ENCODE results near the gene STOM. TPM values are rescaled to one million over a fixed set of nuclear protein-coding genes. Genes with fewer than 3 reads are reported as not detected.
A peak's percentile ranks its signal among the peaks of the same experiment; 100 is the strongest.

The STOM gene
- total RNA-seq, 5 donors from 2014 or later (not counting 1 experiment from before 2014, with no cell fraction given) = 24.2 to 73.9 (median 57.8) TPM

- ChIA-PET POLR2A (no interaction called here), CTCF (interaction anchor here in 1 of 2 donors (1.0 to 1.4 kb wide), 2 partner anchors 53 to 301 kb away, joined by 3 to 9 read pairs; no protein-coding TSS in a partner anchor)
- Histone ChIP-seq H3K36me3 (ENCODE audit: control insufficient read depth in 2 of 2, extremely low read depth in 1 of 2, insufficient read depth in 1 of 2, low read length in 1 of 2) (no peaks in the 10 kb centered on the region), H3K27ac (ENCODE audit: low read length) (no peak overlapping the region), H3K4me3 (ENCODE audit: control insufficient read depth in 1 of 2, extremely low read depth in 1 of 2, low read length in 1 of 2) (no peak overlapping the region), H3K9me3 (no peaks in the 10 kb centered on the region), H3K4me1 (ENCODE audit: control insufficient read depth in 1 of 2, extremely low read depth in 1 of 2, insufficient read depth in 2 of 2, low read length in 2 of 2) (peaks cover 6 to 20% of the 10 kb centered on the region in 2 experiments), H3K27me3 (replicated peaks in 1 of 2; ENCODE audit: control insufficient read depth in 2 of 2, extremely low read depth in 1 of 2, insufficient read depth in 2 of 2, low read length in 1 of 2) (no peaks in the 10 kb centered on the region)
- DNase-seq (no peak), ATAC-seq (replicated peaks in 1 of 4) (no peak)
- Mint-ChIP-seq H3K4me3 (no peak overlapping the region), H3K9me3 (peaks cover 0 to 4% (median 4%) of the 10 kb centered on the region in 3 donors), H3K36me3 (peaks cover 4% of the 10 kb centered on the region), H3K27me3 (no peaks in the 10 kb centered on the region), H3K27ac (peak overlapping the region; percentile 20 to 96), H3K4me1 (peaks cover 23 to 39% (median 33%) of the 10 kb centered on the region in 3 donors)
- 92% methylated on average over 2 of the region's 5 CpGs for WGBS (ENCODE audit: insufficient coverage)
Observed at GRCh38 chr9:121373011-121373729, 3.1 kb upstream of the STOM start.

GRCh38 chr9:121372239-121373010 is 2.4 kb upstream of the STOM start:
- Mint-ChIP-seq H3K27me3 (no peaks in the 10 kb centered on the region), H3K4me1 (peaks cover 29 to 47% (median 40%) of the 10 kb centered on the region in 3 donors), H3K27ac (peak overlapping the region; percentile 66 to 96), H3K4me3 (no peak overlapping the region), H3K36me3 (no peaks in the 10 kb centered on the region), H3K9me3 (peaks cover 0 to 4% (median 0%) of the 10 kb centered on the region in 3 donors)
- no peak overlapping the region for H3K27ac ChIP-seq (ENCODE audit: low read length)
- H3K4me1 ChIP-seq (ENCODE audit: control insufficient read depth in 1 of 2, extremely low read depth in 1 of 2, insufficient read depth in 2 of 2, low read length in 2 of 2) = peaks cover 6 to 20% of the 10 kb centered on the region in 2 experiments
- 96% methylated on average over 3 of the region's 6 CpGs for WGBS (ENCODE audit: insufficient coverage)
- H3K4me3 ChIP-seq (ENCODE audit: control insufficient read depth in 1 of 2, extremely low read depth in 1 of 2, low read length in 1 of 2) = no peak overlapping the region
- no peak for DNase-seq
- no peaks in the 10 kb centered on the region for H3K9me3 ChIP-seq
- H3K36me3 ChIP-seq (ENCODE audit: control insufficient read depth in 2 of 2, extremely low read depth in 1 of 2, insufficient read depth in 1 of 2, low read length in 1 of 2) = no peaks in the 10 kb centered on the region
- POLR2A ChIA-PET = no interaction called here
- CTCF ChIA-PET = interaction anchor here in 1 of 2 donors (1.2 to 1.4 kb wide), 2 partner anchors 52 kb away, joined by 6 to 9 read pairs; no protein-coding TSS in a partner anchor
- no peaks in the 10 kb centered on the region for H3K27me3 ChIP-seq (replicated peaks in 1 of 2; ENCODE audit: control insufficient read depth in 2 of 2, extremely low read depth in 1 of 2, insufficient read depth in 2 of 2, low read length in 1 of 2)
- ATAC-seq (replicated peaks in 1 of 4) = no peak

- peak overlapping the region; percentile 66 to 96 for H3K27ac Mint-ChIP-seq
- POLR2A ChIA-PET = interaction anchor here in 1 of 2 donors (0.6 kb wide), 1 partner anchor 8 kb away, joined by 4 read pairs; no protein-coding TSS in a partner anchor
Observed at GRCh38 chr9:121371495-121372061, 1.5 kb upstream of the STOM start.

GRCh38 chr9:121368745-121369144 is 1.3 kb downstream of the STOM start:
- H3K27me3 Mint-ChIP-seq = no peaks in the 10 kb centered on the region
- H3K27ac Mint-ChIP-seq = peak overlapping the region; percentile 80 to 96
- peak overlapping the region; percentile 89 to 91 (median 89) for H3K4me3 Mint-ChIP-seq
- no CpG with 5 or more reads among the region's 8 CpGs for WGBS (ENCODE audit: insufficient coverage)
- H3K9me3 ChIP-seq = no peaks in the 10 kb centered on the region
- peaks cover 0 to 4% (median 0%) of the 10 kb centered on the region in 3 donors for H3K9me3 Mint-ChIP-seq
- DNase-seq = peak in 1 of 35 experiments; percentile 55
- H3K27ac ChIP-seq (ENCODE audit: low read length) = peak overlapping the region; percentile 84
- CTCF ChIA-PET = interaction anchor here (0.5 to 1.7 kb wide), 7 partner anchors 13 to 1116 kb away, joined by 3 to 10 read pairs (median 4); no protein-coding TSS in a partner anchor
- H3K36me3 Mint-ChIP-seq = peaks cover 5% of the 10 kb centered on the region
- H3K4me1 Mint-ChIP-seq = peaks cover 39 to 80% (median 72%) of the 10 kb centered on the region in 3 donors
- no peaks in the 10 kb centered on the region for H3K36me3 ChIP-seq (ENCODE audit: control insufficient read depth in 2 of 2, extremely low read depth in 1 of 2, insufficient read depth in 1 of 2, low read length in 1 of 2)
- POLR2A ChIA-PET = interaction anchor here (0.5 to 1.0 kb wide), 4 partner anchors 19 to 1855 kb away, joined by 3 to 8 read pairs (median 5); no protein-coding TSS in a partner anchor
- no peaks in the 10 kb centered on the region for H3K27me3 ChIP-seq (replicated peaks in 1 of 2; ENCODE audit: control insufficient read depth in 2 of 2, extremely low read depth in 1 of 2, insufficient read depth in 2 of 2, low read length in 1 of 2)
- H3K4me3 ChIP-seq (ENCODE audit: control insufficient read depth in 1 of 2, extremely low read depth in 1 of 2, low read length in 1 of 2) = peak overlapping the region; percentile 84 to 97
- no peak for ATAC-seq (replicated peaks in 1 of 4)
- H3K4me1 ChIP-seq (ENCODE audit: control insufficient read depth in 1 of 2, extremely low read depth in 1 of 2, insufficient read depth in 2 of 2, low read length in 2 of 2) = peaks cover 6 to 25% of the 10 kb centered on the region in 2 experiments

More at GRCh38 chr9:121371495-121372061, 1.5 kb upstream of the STOM start:
- Histone ChIP-seq H3K36me3 (ENCODE audit: control insufficient read depth in 2 of 2, extremely low read depth in 1 of 2, insufficient read depth in 1 of 2, low read length in 1 of 2) (no peaks in the 10 kb centered on the region), H3K9me3 (no peaks in the 10 kb centered on the region), H3K4me3 (ENCODE audit: control insufficient read depth in 1 of 2, extremely low read depth in 1 of 2, low read length in 1 of 2) (no peak overlapping the region), H3K27me3 (replicated peaks in 1 of 2; ENCODE audit: control insufficient read depth in 2 of 2, extremely low read depth in 1 of 2, insufficient read depth in 2 of 2, low read length in 1 of 2) (no peaks in the 10 kb centered on the region), H3K27ac (ENCODE audit: low read length) (no peak overlapping the region), H3K4me1 (ENCODE audit: control insufficient read depth in 1 of 2, extremely low read depth in 1 of 2, insufficient read depth in 2 of 2, low read length in 2 of 2) (peaks cover 6 to 25% of the 10 kb centered on the region in 2 experiments)
- H3K36me3 Mint-ChIP-seq = no peaks in the 10 kb centered on the region
- H3K9me3 Mint-ChIP-seq = peaks cover 0 to 4% (median 0%) of the 10 kb centered on the region in 3 donors
- no peaks in the 10 kb centered on the region for H3K27me3 Mint-ChIP-seq
- 86% methylated on average over 2 of the region's 4 CpGs for WGBS (ENCODE audit: insufficient coverage)
- DNase-seq = no peak
- ATAC-seq (replicated peaks in 1 of 4) = no peak
- H3K4me3 Mint-ChIP-seq = peak overlapping the region; percentile 54 to 91 (median 60)
- CTCF ChIA-PET = interaction anchor here (0.7 to 1.2 kb wide), 2 partner anchors 51 to 72 kb away, joined by 3 to 6 read pairs; no protein-coding TSS in a partner anchor
- peaks cover 33 to 55% (median 47%) of the 10 kb centered on the region in 3 donors for H3K4me1 Mint-ChIP-seq

- H3K9me3 ChIP-seq = no peaks in the 10 kb centered on the region
- Mint-ChIP-seq H3K9me3 (peaks cover 0 to 4% (median 0%) of the 10 kb centered on the region in 3 donors), H3K27me3 (no peaks in the 10 kb centered on the region), H3K4me1 (peaks cover 39 to 82% (median 72%) of the 10 kb centered on the region in 3 donors), H3K27ac (peak overlapping the region; percentile 86 to 96), H3K36me3 (peaks cover 5% of the 10 kb centered on the region), H3K4me3 (peak overlapping the region; percentile 89 to 91 (median 89))
- H3K4me3 ChIP-seq (ENCODE audit: control insufficient read depth in 1 of 2, extremely low read depth in 1 of 2, low read length in 1 of 2) = peak overlapping the region in 1 of 2 donors; percentile 97
- no peaks in the 10 kb centered on the region for H3K36me3 ChIP-seq (ENCODE audit: control insufficient read depth in 2 of 2, extremely low read depth in 1 of 2, insufficient read depth in 1 of 2, low read length in 1 of 2)
- no peaks in the 10 kb centered on the region for H3K27me3 ChIP-seq (replicated peaks in 1 of 2; ENCODE audit: control insufficient read depth in 2 of 2, extremely low read depth in 1 of 2, insufficient read depth in 2 of 2, low read length in 1 of 2)
- WGBS (ENCODE audit: insufficient coverage) = no CpG with 5 or more reads among the region's 1 CpG
- no peak for ATAC-seq (replicated peaks in 1 of 4)
- H3K27ac ChIP-seq (ENCODE audit: low read length) = peak overlapping the region; percentile 84
- CTCF ChIA-PET = interaction anchor here (0.7 to 1.7 kb wide), 2 partner anchors 14 to 1116 kb away, joined by 4 to 10 read pairs; no protein-coding TSS in a partner anchor
- DNase-seq = no peak
- H3K4me1 ChIP-seq (ENCODE audit: control insufficient read depth in 1 of 2, extremely low read depth in 1 of 2, insufficient read depth in 2 of 2, low read length in 2 of 2) = peaks cover 6 to 25% of the 10 kb centered on the region in 2 experiments
- POLR2A ChIA-PET = interaction anchor here in 1 of 2 donors (0.7 kb wide), 1 partner anchor 20 kb away, joined by 6 read pairs; no protein-coding TSS in a partner anchor
Observed at GRCh38 chr9:121368138-121368522, 1.9 kb downstream of the STOM start.
